A549 (cell line): ENCODE results near the gene MAPK9.

ENCODE experiments used
- CTCF ChIP-seq: fragments of >200 bp; sonication (Bioruptor Twin); formaldehyde crosslinking; IDR thresholded peaks from 3 replicates; pipeline ENCODE4 v1.5.1; 2016
- KDM5A ChIP-seq: fragments of 200-600 bp; sonication (generic); IDR thresholded peaks from 2 replicates; pipeline ENCODE4 v1.6.1; 2016; ENCODE audit warnings: antibody characterized with exemption, mild to moderate bottlenecking
- MYC ChIP-seq: IDR thresholded peaks from 2 replicates; pipeline ENCODE4 v1.6.1; 2012; ENCODE audit warnings: mild to moderate bottlenecking, inconsistent platforms, low read length, improper control_type of control experiment, borderline replicate concordance
- POLR2A ChIP-seq: IDR thresholded peaks from 2 replicates; pipeline ENCODE4 v1.6.1; 2012; ENCODE audit warnings: mild to moderate bottlenecking, low read length
- REST ChIP-seq: fragments of 200-600 bp; sonication (generic); IDR thresholded peaks from 2 replicates; pipeline ENCODE4 v1.6.1; 2016; ENCODE audit warnings: antibody characterized with exemption, mild to moderate bottlenecking, moderate library complexity

- TF ChIP-seq CTCF (no peak), POLR2A (no peak), REST (no peak), KDM5A (no peak), MYC (no peak)
Observed at GRCh38 chr5:180251141-180251540, 40.7 kb downstream of the MAPK9 start.
